Sigmoid colon (tissue), 4 donors: ENCODE results near the gene SPINK4.

Experiments
- EP300 ChIP-seq, 4 donors: sonication (generic); formaldehyde crosslinking; IDR thresholded peaks; one replicate each; pipeline ENCODE4 v1.6.1; 2017; ENCODE audit warnings: antibody characterized with exemption in 4 of 4
- POLR2A ChIP-seq, 2 donors: fragments of 450-650 bp; IDR thresholded peaks; one replicate each; pipeline ENCODE4 v1.6.1; 2016; ENCODE audit warnings: antibody characterized with exemption in 2 of 2, mild to moderate bottlenecking in 2 of 2, moderate library complexity in 2 of 2
- POLR2AphosphoS5 ChIP-seq, 4 donors: sonication (generic); formaldehyde crosslinking; IDR thresholded peaks; one replicate each; pipeline ENCODE4 v1.6.1; 2017; ENCODE audit warnings: antibody characterized with exemption in 4 of 4
- TF ChIP-seq, protein P1 (sequence below), 4 experiments: fragments of 450-650 bp in 3 of 4; fragments of 200-600 bp in 1 of 4; IDR thresholded peaks; one replicate each; pipeline ENCODE4 v1.5.1; 2016 to 2019; ENCODE audit warnings: antibody characterized with exemption in 4 of 4, mild to moderate bottlenecking in 3 of 4, moderate library complexity in 2 of 4

DNA sequence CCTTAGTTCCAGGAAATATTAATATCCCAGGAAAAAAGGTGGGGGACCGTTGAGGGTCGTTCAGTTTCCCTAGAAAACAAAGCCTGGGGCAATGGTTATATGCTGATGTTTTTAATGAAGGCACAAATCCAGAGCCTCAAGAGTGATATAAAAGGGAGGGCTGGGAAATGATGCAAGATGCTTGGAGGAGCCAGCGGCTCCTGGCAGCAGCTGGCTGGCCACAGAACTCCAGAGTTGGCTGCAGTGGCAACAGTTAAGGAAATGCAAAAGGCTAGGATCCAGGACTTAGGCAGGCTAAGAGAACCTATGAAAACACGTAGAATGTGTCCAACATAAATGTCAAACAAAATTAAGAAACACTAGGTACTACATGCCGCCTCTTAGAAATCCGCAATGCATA lies 41.8 kb upstream of the SPINK4 start:
- no peak for TF ChIP-seq POLR2A (IDR thresholded peaks at IDR 0.05)
- TF ChIP-seq, protein P1, sequence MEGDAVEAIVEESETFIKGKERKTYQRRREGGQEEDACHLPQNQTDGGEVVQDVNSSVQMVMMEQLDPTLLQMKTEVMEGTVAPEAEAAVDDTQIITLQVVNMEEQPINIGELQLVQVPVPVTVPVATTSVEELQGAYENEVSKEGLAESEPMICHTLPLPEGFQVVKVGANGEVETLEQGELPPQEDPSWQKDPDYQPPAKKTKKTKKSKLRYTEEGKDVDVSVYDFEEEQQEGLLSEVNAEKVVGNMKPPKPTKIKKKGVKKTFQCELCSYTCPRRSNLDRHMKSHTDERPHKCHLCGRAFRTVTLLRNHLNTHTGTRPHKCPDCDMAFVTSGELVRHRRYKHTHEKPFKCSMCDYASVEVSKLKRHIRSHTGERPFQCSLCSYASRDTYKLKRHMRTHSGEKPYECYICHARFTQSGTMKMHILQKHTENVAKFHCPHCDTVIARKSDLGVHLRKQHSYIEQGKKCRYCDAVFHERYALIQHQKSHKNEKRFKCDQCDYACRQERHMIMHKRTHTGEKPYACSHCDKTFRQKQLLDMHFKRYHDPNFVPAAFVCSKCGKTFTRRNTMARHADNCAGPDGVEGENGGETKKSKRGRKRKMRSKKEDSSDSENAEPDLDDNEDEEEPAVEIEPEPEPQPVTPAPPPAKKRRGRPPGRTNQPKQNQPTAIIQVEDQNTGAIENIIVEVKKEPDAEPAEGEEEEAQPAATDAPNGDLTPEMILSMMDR (IDR thresholded peaks at IDR 0.05): no peak
- peak in 3 of 4 donors; percentile 48 to 56 (median 51) for TF ChIP-seq POLR2AphosphoS5 (IDR thresholded peaks at IDR 0.05)
- no peak for TF ChIP-seq EP300 (IDR thresholded peaks at IDR 0.05)
